IMR-90 (cell line): ENCODE results near the gene GNG2. TPM values are rescaled to one million over a fixed set of nuclear protein-coding genes. Genes with fewer than 3 reads are reported as not detected.
A peak's percentile ranks its signal among the peaks of the same experiment; 100 is the strongest.

Experiments used
- ATAC-seq: fragments of 200-7000 bp; cut with Tn5 transposase; 2 replicates; pipeline ENCODE4 v1.9.1; 2020; ENCODE audit warnings: low read depth, mild to moderate bottlenecking, moderate library complexity
- BruUV-seq: library from RNA; stranded (reverse); fragments of 400-500 nt; replicated peaks from 2 replicates; lab custom pipeline; 2021; lab: Mats Ljungman, UMichigan
- CTCF ChIA-PET: fragments of 300-600 bp; formaldehyde crosslinking; extraction: SDS; loops from one replicate; lab custom pipeline; 2021; ENCODE audit warnings: antibody characterized with exemption; lab: Yijun Ruan, JAX
- POLR2A ChIA-PET: fragments of 300-600 bp; sonication (Branson Sonifier 250); formaldehyde crosslinking; loops from one replicate; lab custom pipeline; 2022; ENCODE audit warnings: antibody characterized with exemption; ENCODE audit not compliant: unreplicated experiment; lab: Charles Lee
- DNase-seq: peaks from one replicate; pipeline ENCODE4 v3.0.0; 2013
- H2AFZ ChIP-seq: replicated peaks from 2 replicates; pipeline ENCODE3; 2013; ENCODE audit warnings: low read length, mild to moderate bottlenecking; ENCODE audit not compliant: poor library complexity
- H2AK5ac ChIP-seq: 2 replicates; pipeline ENCODE4 v1.6.1; 2013; ENCODE audit warnings: low read depth, low read length, inconsistent platforms
- H2AK9ac ChIP-seq: replicated peaks from 2 replicates; pipeline ENCODE3; 2013; ENCODE audit warnings: mild to moderate bottlenecking, low read depth, low read length, moderate library complexity; ENCODE audit not compliant: poor library complexity
- H2BK120ac ChIP-seq: 2 replicates; pipeline ENCODE4 v1.6.1; 2013; ENCODE audit warnings: low read depth, low read length, inconsistent platforms
- H2BK15ac ChIP-seq: 3 replicates; pipeline ENCODE4 v1.6.1; 2013; ENCODE audit warnings: low read depth, low read length, inconsistent platforms
- H2BK20ac ChIP-seq: 2 replicates; pipeline ENCODE4 v1.6.1; 2013; ENCODE audit warnings: low read depth, mild to moderate bottlenecking, inconsistent platforms, low read length, moderate library complexity
- H2BK5ac ChIP-seq: 2 replicates; pipeline ENCODE4 v1.6.1; 2013; ENCODE audit warnings: mild to moderate bottlenecking, low read depth, low read length, inconsistent platforms; ENCODE audit not compliant: poor library complexity, severe bottlenecking
- H3K14ac ChIP-seq: replicated peaks from 2 replicates; pipeline ENCODE4 v1.6.1; 2013; ENCODE audit warnings: low read depth, low read length, inconsistent platforms
- H3K18ac ChIP-seq: 2 replicates; pipeline ENCODE4 v1.6.1; 2013; ENCODE audit warnings: low read depth, low read length, control low read depth
- H3K23ac ChIP-seq: 2 replicates; pipeline ENCODE4 v1.6.1; 2013; ENCODE audit warnings: low read depth, low read length, inconsistent platforms
- H3K27ac ChIP-seq: 2 replicates; pipeline ENCODE4 v1.5.1; 2013; ENCODE audit warnings: mild to moderate bottlenecking, control low read depth, low read length; ENCODE audit not compliant: insufficient read depth
- H3K27me3 ChIP-seq: 2 replicates; pipeline ENCODE4 v1.6.1; 2013; ENCODE audit warnings: low read length; ENCODE audit not compliant: control insufficient read depth, insufficient read depth
- H3K36me3 ChIP-seq: 2 replicates; pipeline ENCODE4 v1.6.1; 2013; ENCODE audit warnings: low read length, mixed read lengths; ENCODE audit not compliant: control insufficient read depth, insufficient read depth
- H3K4ac ChIP-seq: 2 replicates; pipeline ENCODE4 v1.6.1; 2013; ENCODE audit warnings: low read depth, low read length, inconsistent platforms
- H3K4me1 ChIP-seq: 2 replicates; pipeline ENCODE4 v1.6.1; 2013; ENCODE audit warnings: low read length, mixed read lengths; ENCODE audit not compliant: control insufficient read depth, insufficient read depth
- H3K4me2 ChIP-seq: 2 replicates; pipeline ENCODE4 v1.6.1; 2013; ENCODE audit warnings: low read depth, mild to moderate bottlenecking, control low read depth, low read length, moderate library complexity
- H3K4me3 ChIP-seq: 2 replicates; pipeline ENCODE4 v1.5.1; 2013; ENCODE audit warnings: low read depth, mild to moderate bottlenecking, control low read depth, low read length, moderate library complexity; ENCODE audit not compliant: insufficient read depth
- H3K56ac ChIP-seq: 2 replicates; pipeline ENCODE4 v1.6.1; 2013; ENCODE audit warnings: low read length, inconsistent platforms; ENCODE audit not compliant: insufficient read depth; ENCODE audit errors: extremely low read depth
- H3K79me1 ChIP-seq, 2 experiments: 2 replicates each; pipeline ENCODE4 v1.6.1; 2013; ENCODE audit warnings: low read length in 2 of 2, inconsistent platforms in 1 of 2, low read depth in 1 of 2
- H3K9ac ChIP-seq: 2 replicates; pipeline ENCODE4 v1.6.1; 2013; ENCODE audit warnings: low read depth, low read length, control low read depth
- H3K9me1 ChIP-seq: 2 replicates; pipeline ENCODE4 v1.6.1; 2013; ENCODE audit warnings: low read length, inconsistent platforms; ENCODE audit not compliant: insufficient read depth
- H3K9me3 ChIP-seq: 2 replicates; pipeline ENCODE4 v1.6.1; 2013; ENCODE audit warnings: low read length; ENCODE audit not compliant: control insufficient read depth, insufficient read depth
- H4K20me1 ChIP-seq: 2 replicates; pipeline ENCODE4 v1.6.1; 2013; ENCODE audit warnings: low read length, inconsistent platforms; ENCODE audit not compliant: insufficient read depth
- H4K5ac ChIP-seq: 2 replicates; pipeline ENCODE4 v1.6.1; 2013; ENCODE audit warnings: mild to moderate bottlenecking, low read depth, low read length, control low read depth
- H4K8ac ChIP-seq, 2 experiments: 2 replicates each; pipeline ENCODE4 v1.6.1; 2013; ENCODE audit warnings: low read depth in 2 of 2, low read length in 2 of 2, control low read depth in 1 of 2, inconsistent platforms in 1 of 2
- H4K91ac ChIP-seq: 2 replicates; pipeline ENCODE4 v1.6.1; 2013; ENCODE audit warnings: low read depth, low read length, inconsistent platforms; ENCODE audit not compliant: insufficient read depth
- BHLHE40 ChIP-seq: fragments of 150-350 bp; IDR thresholded peaks from 2 replicates; pipeline ENCODE4 v1.6.1; 2016; ENCODE audit warnings: mild to moderate bottlenecking, low read depth, low read length
- CEBPB ChIP-seq: IDR thresholded peaks from 2 replicates; pipeline ENCODE4 v1.6.1; 2012; ENCODE audit warnings: low read depth, low read length, improper control_type of control experiment
- CHD1 ChIP-seq: IDR thresholded peaks from 2 replicates; pipeline ENCODE4 v1.6.1; 2012; ENCODE audit warnings: low read depth, low read length, improper control_type of control experiment
- FOS ChIP-seq: fragments of 150-350 bp; IDR thresholded peaks from 2 replicates; pipeline ENCODE4 v1.6.1; 2016; ENCODE audit warnings: low read depth, low read length
- NFE2L2 ChIP-seq: fragments of 150-350 bp; IDR thresholded peaks from 2 replicates; pipeline ENCODE4 v1.6.1; 2016; ENCODE audit warnings: low read depth, mild to moderate bottlenecking, low read length
- POLR2A ChIP-seq: IDR thresholded peaks from 2 replicates; pipeline ENCODE4 v1.6.1; 2012; ENCODE audit warnings: mild to moderate bottlenecking, low read depth, low read length
- RAD21 ChIP-seq: IDR thresholded peaks from 2 replicates; pipeline ENCODE4 v1.6.1; 2012; ENCODE audit warnings: low read length, improper control_type of control experiment
- RCOR1 ChIP-seq: IDR thresholded peaks from 2 replicates; pipeline ENCODE4 v1.6.1; 2012; ENCODE audit warnings: mild to moderate bottlenecking, low read length, improper control_type of control experiment; ENCODE audit not compliant: insufficient replicate concordance
- whole genome bisulfite sequencing, 2 experiments: methylation state at CpG; one replicate each; pipeline versions ENCODE4 v1.1.5 to v1.1.7; 2013; ENCODE audit warnings: missing lambda C conversion rate in 2 of 2; ENCODE audit not compliant: insufficient read length in 1 of 2; ENCODE audit errors: extremely low coverage in 2 of 2; 5-methylcytosine and 5-hydroxymethylcytosine counted together
- dilution Hi-C: fragments of 300-500 bp; cut with HindIII; formaldehyde crosslinking; loops from one replicate; pipeline ENCODE4 v1.14.3; 2018; ENCODE audit warnings: low sequenced_read_pairs; ENCODE audit not compliant: unreplicated experiment
- in situ Hi-C: fragments of 300-500 bp; cut with MboI; formaldehyde crosslinking; loops from 3 replicates; pipeline ENCODE4 v1.14.3; 2019; ENCODE audit warnings: low sequenced_read_pairs, inconsistent platforms, mixed read lengths
- intact Hi-C: fragments of 100-400 bp; cut with micrococcal nuclease; formaldehyde crosslinking; loops from 2 replicates; pipeline ENCODE4 v1.10.0; 2022
- polyA plus RNA-seq, 3 experiments: library from polyadenylated mRNA; depleted of rRNA; stranded (reverse); fragments of >200 nt; gene quantifications; 2 replicates each; pipeline ENCODE4 v1.2.3, GENCODE V29; 2012; ENCODE audit warnings: low replicate concordance in 1 of 3
- total RNA-seq: library from RNA; depleted of rRNA; stranded (reverse); fragments of >200 nt; gene quantifications from 2 replicates; pipeline ENCODE4 v1.2.3, GENCODE V29; 2012
- TF ChIP-seq, protein P1 (sequence below): fragments of 150-350 bp; IDR thresholded peaks from 2 replicates; pipeline ENCODE4 v1.6.1; 2017; ENCODE audit warnings: mild to moderate bottlenecking, antibody characterized with exemption, low read length, low read depth

GNG2 gene
- total and polyA plus RNA-seq, 2 of the 4 experiments (the other 2 are of a cell fraction): 13.1 to 14.6 TPM

DNA sequence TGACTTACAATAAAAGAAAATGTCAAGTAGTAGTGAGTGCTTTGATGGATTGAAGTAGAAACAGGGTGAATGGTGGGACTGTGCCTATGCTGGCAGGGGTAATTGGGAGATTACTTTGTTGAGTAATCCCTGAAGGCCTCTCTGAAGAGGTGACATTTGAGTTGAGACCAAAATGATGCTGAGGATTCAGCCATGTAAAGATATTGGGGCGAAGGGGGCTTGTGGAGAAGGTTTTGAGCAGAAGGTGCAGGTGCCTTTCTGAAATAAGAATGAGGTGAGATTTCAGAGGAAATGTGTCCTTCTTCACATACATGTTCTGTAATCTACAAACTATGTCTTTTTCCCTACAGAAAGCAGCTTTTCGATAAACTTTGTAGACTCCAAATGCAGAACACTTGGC, 8.0 kb downstream of the GNG2 start:
- Histone ChIP-seq H2AK9ac (no peak overlapping the region), H3K4me3 (no peak overlapping the region), H3K56ac (no peak overlapping the region), H2AK5ac (peak overlapping the region; percentile 11), H3K9ac (no peak overlapping the region), H3K9me1 (peaks cover 16% of the 10 kb centered on the region), H2BK120ac (0 out of 2 replicates have a peak overlapping the region, but pooled peaks have one; percentile 5), H4K91ac (no peak overlapping the region), H3K4ac (peak overlapping the region; percentile 15; the same call in 1 of the 2 replicates), H3K23ac (no peak overlapping the region), H2BK20ac (no peak overlapping the region), H3K14ac (no peak overlapping the region), H3K27ac (no peak overlapping the region), H2BK15ac (peak overlapping the region; percentile 48; the same call in 1 of the 3 replicates), H4K8ac (no peak overlapping the region), H2BK5ac (no peak overlapping the region), H3K79me1 (peaks cover 34 to 59% of the 10 kb centered on the region in 2 experiments), H2AFZ (no peak overlapping the region), H3K9me3 (no peaks in the 10 kb centered on the region), H4K5ac (no peak overlapping the region), H3K27me3 (no peaks in the 10 kb centered on the region), H3K4me1 (peaks cover 7% of the 10 kb centered on the region), H4K20me1 (peaks cover 6% of the 10 kb centered on the region; the same call in 1 of the 2 replicates), H3K4me2 (no peak overlapping the region), H3K36me3 (no peaks in the 10 kb centered on the region), H3K18ac (no peak overlapping the region)
- no peak for ATAC-seq
- ChIA-PET POLR2A (no interaction called here), CTCF (interaction anchor here (0.6 to 1.3 kb wide), 2 partner anchors 24 to 109 kb away, joined by 3 read pairs; no protein-coding TSS in a partner anchor)
- dilution Hi-C loops: no loop called here
- in situ Hi-C loops: no loop called here
- BruUV-seq: no TSS peak
- DNase-seq: no peak
- intact Hi-C loops: no loop called here
- no CpG with 5 or more reads among the region's 2 CpGs for WGBS, 2 experiments
- TF ChIP-seq, protein P1, sequence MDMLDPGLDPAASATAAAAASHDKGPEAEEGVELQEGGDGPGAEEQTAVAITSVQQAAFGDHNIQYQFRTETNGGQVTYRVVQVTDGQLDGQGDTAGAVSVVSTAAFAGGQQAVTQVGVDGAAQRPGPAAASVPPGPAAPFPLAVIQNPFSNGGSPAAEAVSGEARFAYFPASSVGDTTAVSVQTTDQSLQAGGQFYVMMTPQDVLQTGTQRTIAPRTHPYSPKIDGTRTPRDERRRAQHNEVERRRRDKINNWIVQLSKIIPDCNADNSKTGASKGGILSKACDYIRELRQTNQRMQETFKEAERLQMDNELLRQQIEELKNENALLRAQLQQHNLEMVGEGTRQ: no peak
- TF ChIP-seq BHLHE40: no peak
- TF ChIP-seq FOS: no peak
- no peak for TF ChIP-seq RCOR1
- no peak for TF ChIP-seq POLR2A
- TF ChIP-seq NFE2L2: no peak
- no peak for TF ChIP-seq CHD1
- TF ChIP-seq RAD21: no peak
- TF ChIP-seq CEBPB: no peak
